Measurements from ENCODE around the gene TREML1. TPM values are rescaled to one million over a fixed set of nuclear protein-coding genes. Genes with fewer than 3 reads are reported as not detected.

The TREML1 gene, protein sequence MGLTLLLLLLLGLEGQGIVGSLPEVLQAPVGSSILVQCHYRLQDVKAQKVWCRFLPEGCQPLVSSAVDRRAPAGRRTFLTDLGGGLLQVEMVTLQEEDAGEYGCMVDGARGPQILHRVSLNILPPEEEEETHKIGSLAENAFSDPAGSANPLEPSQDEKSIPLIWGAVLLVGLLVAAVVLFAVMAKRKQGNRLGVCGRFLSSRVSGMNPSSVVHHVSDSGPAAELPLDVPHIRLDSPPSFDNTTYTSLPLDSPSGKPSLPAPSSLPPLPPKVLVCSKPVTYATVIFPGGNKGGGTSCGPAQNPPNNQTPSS
- total RNA-seq (2022; extraction: Qiagen RNA extraction): not detected in 5 replicates

GRCh38 chr6:41153992-41154625, at the start of gene TREML1:
Gene TREML1, minus strand, starts transcription at chr6:41154347. Its CDS starts 59 bp downstream, at chr6:41154288.

DNA sequence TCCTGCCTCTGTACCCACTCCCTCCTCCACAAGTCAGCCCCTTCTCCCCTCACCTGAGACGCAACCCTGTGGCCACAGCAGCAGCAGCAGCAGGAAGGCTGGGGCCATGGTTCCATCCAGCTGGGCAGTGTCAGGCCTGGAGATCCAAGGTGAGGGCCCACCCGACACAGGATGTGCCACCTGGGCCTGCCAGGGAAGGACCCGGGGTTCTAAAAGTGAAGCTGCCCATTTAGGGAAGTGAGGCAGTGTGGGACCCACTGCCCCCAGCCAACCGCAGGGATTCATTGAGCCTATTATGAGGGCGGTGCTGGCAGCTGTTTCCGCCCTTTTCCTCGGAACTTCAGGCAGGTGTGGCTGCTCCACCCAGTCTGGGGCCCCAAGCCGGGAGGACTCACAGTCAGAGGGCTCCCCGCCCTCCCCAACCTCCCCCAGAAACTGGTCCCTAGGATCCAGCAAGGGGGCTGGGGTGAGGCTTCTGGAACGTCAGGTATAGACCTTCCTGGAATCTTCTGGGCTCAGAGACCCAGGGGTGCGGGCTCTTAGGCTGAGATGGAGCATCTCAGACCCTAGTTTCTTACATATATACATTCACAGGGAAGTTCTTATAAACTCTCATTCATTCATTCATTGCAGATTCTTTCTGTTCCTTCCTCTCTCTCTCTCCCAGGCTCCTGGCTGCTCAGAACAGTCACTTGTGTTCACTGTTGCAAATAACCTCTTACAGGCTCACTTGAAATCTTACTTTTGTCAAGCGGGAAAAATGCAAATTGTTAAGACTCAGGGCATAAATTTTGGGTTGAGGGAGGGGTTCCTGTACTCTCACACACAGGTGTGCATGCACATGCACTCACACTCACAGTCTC, 47.0 kb upstream of the TREML1 start, which contains the start of gene TREML2:
TREML2 (minus strand) TSS at position 249 of the 863 bp plus-strand sequence; CDS start at position 108, 141 bp downstream.

DNA sequence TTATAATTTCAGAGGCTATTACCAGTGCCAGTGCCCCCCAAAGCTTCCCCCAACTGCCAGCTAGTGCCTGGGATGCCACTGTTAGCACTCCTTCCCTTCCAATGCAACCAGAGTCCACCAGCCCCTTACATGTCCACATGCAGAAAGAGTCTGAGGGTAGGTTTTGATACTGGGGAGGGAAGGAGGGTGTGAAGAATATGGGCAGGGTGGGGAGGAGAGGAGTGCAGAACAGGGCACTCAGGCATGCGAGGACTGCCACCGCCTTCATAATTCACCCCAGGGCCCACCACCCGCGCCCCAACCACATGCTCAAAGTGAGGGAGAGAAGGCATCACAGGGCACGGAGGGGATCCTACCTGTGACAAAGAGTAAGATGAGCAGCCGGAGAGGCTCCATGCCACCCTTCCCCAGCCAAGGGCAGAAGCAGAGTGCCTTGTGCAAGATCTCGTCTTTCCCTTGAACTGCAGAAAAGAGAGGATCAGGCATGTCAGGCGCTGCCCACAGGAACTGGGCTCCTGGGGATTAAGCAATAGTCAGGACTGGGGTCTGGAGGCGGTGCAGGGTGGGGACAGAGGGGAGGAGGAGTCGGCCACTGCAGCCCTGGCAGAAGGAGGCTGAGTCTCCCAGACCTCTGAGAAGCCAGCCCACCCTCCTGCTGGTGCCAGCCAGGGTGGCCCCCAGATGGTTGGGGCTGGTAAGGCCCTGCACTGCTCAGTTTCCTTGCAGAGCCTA, 8.7 kb upstream of the TREML1 start, which contains the start of gene TREM2:
TREM2 (minus strand) TSS at position 430 of the 732 bp plus-strand sequence; CDS start at position 396, 34 bp downstream.

Other genes with a start within 250 kb of the TREML1 start
- 0.29 to 0.60 TPM (median 0.47 TPM) in 5 replicates for gene UNC5CL, start 115.1 kb downstream of the TREML1 start, total RNA-seq (2022; extraction: Qiagen RNA extraction)
- gene TSPO2, start 111.9 kb downstream of the TREML1 start, total RNA-seq (2022; extraction: Qiagen RNA extraction): 0.13 TPM in 1 of 5 replicates, not detected in the others
- not detected in 5 replicates for gene APOBEC2, start 101.1 kb downstream of the TREML1 start, total RNA-seq (2022; extraction: Qiagen RNA extraction)
- gene OARD1, start 82.0 kb downstream of the TREML1 start, total RNA-seq (2022; extraction: Qiagen RNA extraction): 19.2 to 21.7 TPM (median 20.2 TPM) in 5 replicates
- gene NFYA, start 81.4 kb downstream of the TREML1 start, total RNA-seq (2022; extraction: Qiagen RNA extraction): 11.7 to 15.7 TPM (median 14.4 TPM) in 5 replicates
- 0.08 TPM in 1 of 5 replicates, not detected in the others for gene TREM2, start 8.8 kb upstream of the TREML1 start, total RNA-seq (2022; extraction: Qiagen RNA extraction)
- gene TREML2, start 46.8 kb upstream of the TREML1 start, total RNA-seq (2022; extraction: Qiagen RNA extraction): not detected in 5 replicates
- gene TREML4, start 74.0 kb upstream of the TREML1 start, total RNA-seq (2022; extraction: Qiagen RNA extraction): not detected in 5 replicates
- gene TREM1, start 132.3 kb upstream of the TREML1 start, total RNA-seq (2022; extraction: Qiagen RNA extraction): 0.12 to 0.54 TPM (median 0.25 TPM) in 5 replicates
- not detected in 5 replicates for gene NCR2, start 181.3 kb upstream of the TREML1 start, total RNA-seq (2022; extraction: Qiagen RNA extraction)

Measured in A549 treated with dexamethasone at 1 μM for 4 hours (cell line).